Femur (tissue), 1 donor: Measurements from ENCODE around the gene GBE1.

ENCODE experiments used
- DNase-seq: peaks from one replicate; pipeline ENCODE4 v3.0.0-alpha.2; 2017

The GBE1 gene

DNA sequence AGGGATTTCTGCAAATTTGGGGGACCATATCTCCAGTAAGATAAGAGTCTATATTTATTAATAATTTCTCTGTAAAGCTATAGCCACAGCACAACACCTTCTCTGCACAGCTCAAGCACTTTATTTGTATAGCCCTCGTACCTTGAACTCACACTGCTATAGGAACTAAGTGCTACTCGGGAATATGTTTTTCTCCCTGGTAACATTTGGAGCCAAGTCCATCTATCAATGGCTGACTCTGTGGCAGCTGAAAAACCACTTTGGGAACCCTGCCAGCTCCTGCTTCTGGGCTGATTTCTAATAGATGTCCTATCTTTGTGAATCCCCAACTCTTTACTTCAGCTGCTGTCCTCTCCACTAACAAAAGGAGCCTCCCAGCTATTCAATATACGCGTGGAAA, 298.5 kb downstream of the GBE1 start:
- DNase-seq: no peak

DNA sequence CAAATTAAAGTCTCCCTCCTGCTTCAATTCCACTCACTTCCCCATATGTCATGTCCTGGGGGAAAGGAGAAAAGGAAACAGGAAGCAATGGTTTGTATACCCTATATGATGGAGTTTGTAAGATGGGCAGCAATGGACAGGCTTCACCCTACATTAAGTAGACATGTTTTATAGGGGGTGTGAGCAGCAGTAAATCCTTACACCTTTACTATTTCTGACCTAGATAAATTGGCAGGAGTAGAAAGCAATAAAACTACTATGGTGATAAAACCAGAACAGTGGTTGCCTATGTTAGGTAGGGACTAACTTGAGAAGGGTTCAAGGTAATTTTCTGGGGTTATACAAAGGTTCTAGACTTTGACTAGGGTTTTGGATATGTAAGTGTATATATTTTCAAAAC, 301.7 kb downstream of the GBE1 start:
- no peak for DNase-seq

DNA sequence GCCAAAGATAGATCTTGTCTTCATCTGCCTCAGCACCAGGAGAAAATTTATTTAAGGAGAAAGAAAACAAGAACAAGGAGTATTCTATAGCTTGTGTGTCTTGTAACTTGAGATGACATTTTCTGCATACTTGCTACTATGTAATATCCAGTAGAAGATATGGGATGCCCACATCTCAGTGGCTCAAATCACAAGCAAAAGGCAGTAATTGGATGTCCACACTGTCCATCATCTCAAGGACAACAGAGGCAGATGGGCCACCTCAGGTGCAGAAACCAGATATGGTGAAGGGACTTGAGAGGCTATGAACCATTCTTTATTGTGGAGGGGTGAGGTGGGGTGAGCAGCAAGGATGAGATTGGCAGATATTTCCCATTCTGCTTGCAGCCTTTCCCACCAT, 309.0 kb downstream of the GBE1 start:
- DNase-seq: no peak

DNA sequence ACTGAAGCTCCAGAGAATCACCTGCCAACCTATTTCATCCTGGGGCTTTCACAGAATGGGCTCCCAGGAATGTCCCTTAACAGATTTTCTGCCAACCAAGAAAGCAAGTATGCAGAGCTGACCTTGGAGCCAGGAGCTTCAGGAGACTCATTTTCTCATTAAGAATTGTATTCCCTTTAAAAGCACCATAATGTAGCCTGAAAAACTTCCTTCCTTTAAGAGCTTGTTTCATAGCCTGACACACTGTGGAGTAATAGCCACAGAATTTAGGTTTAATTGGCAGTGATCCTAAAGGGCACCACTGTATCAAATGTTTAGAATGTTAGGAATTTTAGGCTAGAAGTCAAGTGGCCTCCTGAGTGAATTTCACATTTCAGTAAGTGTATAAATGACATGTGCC, 309.8 kb downstream of the GBE1 start:
- DNase-seq: no peak

DNA sequence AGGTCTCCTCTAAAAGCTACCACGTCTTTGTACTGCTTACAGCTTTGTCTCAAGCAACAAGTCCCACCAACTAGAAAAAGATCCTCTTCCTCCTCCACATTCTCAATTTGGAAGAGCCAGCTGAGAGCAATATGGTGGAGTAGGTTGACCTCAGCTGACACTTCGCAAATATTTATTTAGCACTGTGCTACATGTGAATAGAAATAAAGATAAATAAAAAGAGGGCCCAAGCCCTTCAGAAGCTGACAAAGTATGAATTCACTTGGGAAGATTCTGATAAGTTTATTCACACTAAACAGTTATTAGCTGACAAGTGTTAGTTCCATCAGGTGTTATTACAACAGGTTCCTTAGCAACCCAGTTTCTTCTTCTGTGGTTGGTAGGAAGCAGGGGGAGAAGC, 310.3 kb downstream of the GBE1 start:
- no peak for DNase-seq

DNA sequence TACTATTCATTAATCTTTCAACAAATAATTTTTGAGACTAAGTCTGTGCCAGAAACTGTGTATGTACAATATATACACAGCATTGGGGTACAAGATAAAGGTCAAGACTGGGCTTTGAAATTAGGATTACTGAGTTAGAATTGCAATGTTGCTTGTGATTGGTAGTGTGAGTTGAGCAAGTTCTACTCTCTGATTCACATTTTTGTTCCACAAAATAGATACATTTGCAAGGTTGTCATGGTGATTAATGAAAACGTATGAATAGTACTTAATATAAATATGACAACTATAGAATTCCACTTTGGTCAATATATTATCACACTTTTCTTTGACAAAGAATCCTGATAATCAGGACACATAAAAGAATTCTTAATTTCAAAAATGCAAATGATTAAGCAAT, 314.6 kb downstream of the GBE1 start:
- no peak for DNase-seq

DNA sequence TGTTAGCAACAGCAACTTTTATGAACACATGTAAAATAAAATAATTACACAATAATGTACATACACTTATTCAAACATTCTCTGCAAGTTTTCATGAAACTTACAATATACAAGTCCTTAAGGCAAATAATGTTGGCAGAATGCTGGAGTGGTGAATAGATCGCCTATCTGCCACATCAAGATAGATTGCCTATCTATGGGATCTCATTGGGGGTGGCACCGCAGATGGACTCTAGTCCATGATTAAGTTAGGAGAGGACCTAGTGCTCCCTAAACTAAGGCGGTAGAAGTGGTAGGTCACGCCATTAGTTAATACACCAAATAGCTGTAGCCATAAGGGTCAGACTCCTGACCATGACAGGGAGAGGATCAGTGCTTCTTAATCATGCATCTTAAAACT, 315.7 kb downstream of the GBE1 start:
- DNase-seq: no peak

DNA sequence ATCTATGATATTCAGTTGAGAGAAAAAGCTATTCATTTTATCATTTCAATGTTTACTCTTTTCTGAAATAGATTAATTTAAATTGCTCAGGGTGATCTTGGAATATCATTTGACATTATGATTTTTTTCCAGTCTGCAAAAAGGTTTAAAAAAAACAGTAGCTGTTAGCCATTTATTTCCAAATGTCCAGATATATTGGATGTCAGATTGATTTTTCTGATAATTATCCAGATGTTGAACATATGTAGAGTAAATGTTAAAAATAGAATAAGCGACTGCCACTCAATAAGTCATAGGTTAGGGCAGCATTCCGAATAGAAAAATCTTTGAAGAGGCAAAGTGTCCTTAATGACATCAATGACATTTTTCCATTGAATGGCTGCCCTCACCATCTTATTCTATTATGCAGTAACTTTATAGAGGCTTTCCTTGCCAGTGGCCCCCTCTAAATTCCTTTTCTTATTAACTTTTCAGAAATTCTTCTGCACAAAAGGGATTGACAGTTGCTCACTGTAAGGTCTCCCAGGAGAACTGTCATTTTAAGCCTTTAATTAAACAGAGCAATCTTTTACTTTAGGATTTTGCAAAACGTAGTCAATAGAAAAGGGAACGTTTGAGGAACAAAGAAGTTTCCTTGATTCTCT, 316.5 kb downstream of the GBE1 start:
- no peak for DNase-seq

DNA sequence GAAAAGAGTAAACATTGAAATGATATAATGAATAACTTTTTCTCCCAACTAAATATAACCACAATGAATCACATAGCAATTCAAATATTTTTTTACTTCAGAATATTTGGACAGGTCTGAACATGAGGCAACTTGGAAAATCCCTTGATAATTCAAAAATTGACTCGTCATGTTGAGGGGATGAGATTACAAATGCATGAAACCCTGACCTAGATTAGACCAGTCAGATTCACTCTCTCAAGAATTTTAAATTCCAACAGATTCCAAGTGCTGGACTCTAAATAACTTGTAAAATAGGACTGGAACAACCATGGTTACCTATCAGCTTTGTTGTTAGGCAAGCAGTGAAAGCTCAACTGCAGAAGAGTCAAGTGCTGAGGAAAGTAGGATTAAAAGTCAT, 317.5 kb downstream of the GBE1 start:
- no peak for DNase-seq

DNA sequence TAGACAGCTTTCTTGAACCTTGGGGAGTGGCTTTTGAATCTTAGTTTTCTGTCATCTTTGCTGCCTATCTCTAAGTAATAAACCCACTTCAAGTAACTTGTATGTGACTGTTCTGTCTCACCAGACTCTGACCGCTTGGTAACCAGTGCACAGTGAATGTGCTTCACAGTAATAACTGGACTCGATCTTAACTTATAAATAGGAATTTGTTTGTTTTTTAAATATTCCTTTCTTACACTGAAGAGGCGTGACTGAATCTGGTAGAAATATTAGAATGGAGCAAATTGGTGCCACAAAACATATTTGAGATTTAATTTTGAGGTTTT, 318.0 kb downstream of the GBE1 start:
- no peak for DNase-seq

DNA sequence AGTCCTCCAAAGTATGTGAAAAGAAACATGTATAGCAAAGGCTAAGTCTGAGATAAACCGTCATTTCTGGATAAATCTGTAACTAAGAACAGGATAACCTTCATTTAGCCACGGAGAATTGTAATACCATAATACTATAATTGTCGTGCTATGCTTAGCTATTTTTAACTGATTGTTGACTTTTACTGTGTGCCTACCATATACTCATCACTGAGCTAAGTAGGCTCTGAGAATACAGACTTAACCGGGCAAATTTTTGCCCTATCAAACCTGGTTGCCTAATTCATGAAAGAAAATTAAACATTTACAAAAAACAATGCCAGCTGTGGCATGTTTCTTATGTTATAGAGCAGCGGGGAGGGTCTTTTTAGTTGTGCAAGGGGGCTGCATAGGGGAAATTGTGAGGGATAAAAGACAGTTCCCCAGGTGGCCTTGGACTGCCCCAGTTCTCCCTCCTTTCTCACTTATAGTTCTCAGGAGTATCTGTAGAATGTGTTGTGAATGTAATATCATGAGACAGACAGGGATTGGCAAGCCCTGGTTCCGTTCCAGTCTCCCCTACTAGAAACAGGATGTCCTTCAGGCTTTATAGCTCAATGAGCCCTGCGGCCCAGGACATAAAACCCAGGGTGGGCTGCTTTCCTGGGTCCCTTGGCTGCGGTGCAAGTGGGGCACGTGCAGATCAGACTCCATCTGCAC, 318.5 kb downstream of the GBE1 start:
- no peak for DNase-seq

DNA sequence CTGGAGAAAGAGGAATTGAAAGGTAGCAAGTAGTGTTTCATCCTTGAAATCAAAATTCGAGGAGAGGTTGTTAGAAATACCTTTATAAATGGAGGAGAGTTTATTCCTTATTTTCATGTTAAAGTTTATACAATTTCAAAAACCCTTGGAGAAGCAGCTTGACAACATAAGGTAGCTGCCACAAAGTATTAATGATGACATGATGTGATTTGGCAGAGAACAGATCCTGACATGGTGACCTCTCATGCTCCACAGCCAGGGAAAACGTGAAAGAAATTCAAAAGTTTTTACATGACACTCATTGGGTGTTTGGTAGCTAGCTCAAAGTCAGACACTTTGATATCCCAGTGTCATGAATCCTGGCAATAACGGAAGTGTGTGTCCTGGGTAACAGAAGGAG, 320.8 kb downstream of the GBE1 start:
- no peak for DNase-seq
